Measurements from ENCODE around the gene MYL5.
"Not testable (repeated sequence)": the region's sequence is repeated elsewhere in the genome, so short reads cannot be mapped to it uniquely, and the experiment has no call there.

MYL5 gene

DNA sequence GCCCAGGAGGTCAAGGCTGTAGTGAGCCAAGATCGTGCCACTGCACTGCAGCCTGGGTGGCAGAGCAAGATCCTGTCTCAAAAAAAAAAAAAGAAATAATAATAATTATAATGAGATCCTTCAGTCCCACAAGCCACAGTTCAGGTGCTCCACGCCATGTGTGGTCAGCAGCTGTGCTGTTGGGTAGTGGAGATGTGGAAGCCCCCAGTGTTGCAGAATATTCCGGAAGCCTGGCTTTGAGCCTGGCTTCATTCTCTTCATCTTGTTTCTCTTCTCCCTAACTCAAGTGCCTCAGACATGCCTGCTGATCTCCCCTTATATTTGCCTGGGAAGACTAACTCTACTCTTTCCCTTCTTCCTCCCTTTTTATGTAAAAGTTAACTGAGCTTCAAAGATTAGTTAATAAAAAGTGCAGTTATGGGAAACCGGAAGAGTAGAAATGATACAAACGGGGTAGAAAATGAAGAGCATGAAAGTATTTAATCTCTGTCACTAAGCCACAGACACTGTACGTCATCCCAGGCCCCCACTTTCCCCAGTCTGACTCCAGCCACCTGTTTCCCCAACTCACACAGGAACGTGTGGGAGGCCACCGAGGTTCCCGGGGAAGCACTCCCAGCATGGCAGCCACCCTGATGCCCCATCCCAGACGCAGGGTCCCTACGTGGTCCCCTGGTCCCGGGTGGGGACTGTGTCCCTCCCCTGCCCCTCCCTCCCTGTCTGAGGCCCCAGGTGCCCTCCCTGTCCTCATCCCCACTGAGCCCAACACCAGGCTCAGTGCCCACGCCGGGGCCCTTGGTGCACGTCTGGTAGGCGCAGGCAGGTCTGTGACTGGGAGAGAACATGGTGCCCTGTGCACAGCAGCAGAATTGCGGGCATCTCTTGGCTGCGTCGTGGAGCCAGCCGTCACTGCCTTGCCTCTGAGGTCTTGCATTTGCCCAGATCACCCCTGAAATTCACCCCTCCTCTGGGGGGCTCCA, 55.3 kb downstream of the MYL5 start:
- no peak for DNase-seq (ENCODE audit: low read depth)

DNA sequence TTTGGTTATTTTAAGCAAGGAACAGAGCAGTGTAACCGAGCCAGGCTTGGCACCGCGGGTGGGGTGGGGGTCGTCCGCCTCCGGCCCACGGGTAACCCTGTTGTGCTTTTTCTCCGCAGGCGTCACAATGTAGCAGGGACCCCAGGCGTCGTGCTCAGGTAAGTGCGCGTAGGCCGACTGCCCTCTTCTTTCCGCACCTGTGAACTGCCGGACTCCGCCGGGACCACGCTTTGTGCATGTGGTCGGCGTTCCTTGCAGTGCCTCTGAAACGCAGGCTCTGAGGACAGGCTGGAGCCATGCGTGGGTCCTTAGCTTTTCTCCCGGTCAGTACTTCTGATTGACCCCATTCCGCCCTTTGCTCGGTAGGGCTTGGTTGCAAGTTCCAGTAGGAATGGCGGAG, 56.2 kb downstream of the MYL5 start:
- no peak for DNase-seq (ENCODE audit: low read depth)

DNA sequence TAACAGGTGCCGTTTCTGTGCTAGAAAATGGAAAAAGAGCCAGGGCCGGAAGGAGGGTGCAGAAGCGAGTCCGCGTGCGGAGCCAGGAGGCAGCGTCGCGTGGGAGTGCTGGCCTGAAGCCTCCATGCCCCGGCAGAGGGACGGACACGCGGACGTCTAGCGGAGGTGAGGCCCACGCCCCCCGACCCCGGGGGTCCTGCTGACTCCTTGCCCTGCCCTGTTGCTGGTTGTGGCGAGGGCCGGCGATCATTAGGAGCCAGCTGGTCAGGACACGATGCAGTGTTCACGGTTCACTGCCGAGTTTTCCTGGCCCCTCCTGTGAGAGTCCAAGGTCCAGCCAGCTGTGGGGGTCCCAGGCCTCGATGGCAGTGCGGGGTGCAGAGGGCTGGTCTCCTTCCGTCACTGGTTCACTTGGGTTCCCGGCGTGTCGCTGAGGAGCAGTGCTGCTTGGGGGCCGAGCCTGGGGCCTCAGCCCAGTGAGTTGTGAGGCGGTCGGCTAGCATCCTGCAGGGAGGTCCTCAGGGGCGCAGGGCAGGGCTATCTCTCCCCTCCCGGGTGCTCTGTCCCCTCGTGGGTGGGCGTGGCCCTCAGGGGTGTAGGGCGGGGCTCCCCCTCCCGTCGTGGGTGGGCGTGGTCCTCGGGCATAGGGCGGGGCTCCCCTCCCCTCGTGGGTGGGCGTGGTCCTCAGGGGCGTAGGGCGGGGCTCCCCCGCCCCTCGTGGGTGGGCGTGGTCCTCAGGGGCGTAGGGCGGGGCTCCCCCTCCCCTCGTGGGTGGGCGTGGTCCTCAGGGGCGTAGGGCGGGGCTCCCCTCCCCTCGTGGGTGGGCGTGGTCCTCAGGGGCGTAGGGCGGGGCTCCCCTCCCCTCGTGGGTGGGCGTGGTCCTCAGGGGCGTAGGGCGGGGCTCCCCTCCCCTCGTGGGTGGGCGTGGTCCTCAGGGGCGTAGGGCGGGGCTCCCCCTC, 56.9 kb downstream of the MYL5 start:
- DNase-seq (ENCODE audit: low read depth) = not testable (repeated sequence)

Data from stimulated activated CD8-positive, alpha-beta memory T cell treated with anti-CD3 and anti-CD28 coated beads, Interleukin-7, amount 100 ng/mL, for 24 hours (primary cell).